GM18870 (cell line): ENCODE results near the gene NPR2.

Experiments used
- ATAC-seq: cut with Tn5 transposase; IDR thresholded peaks from one replicate; pipeline ENCODE4 v1.9.1; 2021; ENCODE audit warnings: moderate library complexity; ENCODE audit not compliant: unreplicated experiment

Gene NPR2

DNA sequence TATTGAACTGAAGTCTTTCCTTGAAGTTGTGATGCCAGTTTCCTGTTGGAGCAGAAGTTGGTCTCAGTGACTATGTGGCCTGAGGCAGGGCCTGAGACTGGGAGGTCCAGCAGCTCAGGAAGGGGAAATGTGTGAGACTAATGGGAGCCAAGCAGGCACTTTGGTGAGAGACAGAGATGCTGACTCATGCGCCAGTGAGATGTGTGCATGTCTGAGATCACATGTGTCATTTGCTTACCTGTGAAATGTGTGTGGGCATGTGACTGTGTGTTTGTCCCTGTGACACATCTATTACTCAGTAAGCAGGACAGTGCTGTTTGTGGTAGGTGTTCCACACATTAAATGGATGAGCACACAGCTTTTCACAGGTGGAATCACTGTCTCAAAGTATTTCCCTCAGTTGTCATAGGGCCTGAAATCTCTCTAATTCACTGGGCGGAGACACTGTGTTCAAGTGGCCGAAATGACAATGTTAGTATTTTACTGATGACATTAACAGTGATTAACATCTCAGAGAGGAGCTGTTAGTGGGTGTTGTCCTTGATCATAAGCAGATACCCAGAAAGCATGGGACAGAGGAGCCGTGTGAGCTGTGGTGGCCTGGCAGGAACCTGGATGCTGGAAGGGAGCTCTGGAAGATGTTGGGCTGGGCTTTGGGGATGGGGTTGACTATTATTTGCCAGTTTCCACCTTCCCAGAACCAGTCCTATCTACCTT, 7.4 kb downstream of the NPR2 start:
- peak; percentile 41 for ATAC-seq

DNA sequence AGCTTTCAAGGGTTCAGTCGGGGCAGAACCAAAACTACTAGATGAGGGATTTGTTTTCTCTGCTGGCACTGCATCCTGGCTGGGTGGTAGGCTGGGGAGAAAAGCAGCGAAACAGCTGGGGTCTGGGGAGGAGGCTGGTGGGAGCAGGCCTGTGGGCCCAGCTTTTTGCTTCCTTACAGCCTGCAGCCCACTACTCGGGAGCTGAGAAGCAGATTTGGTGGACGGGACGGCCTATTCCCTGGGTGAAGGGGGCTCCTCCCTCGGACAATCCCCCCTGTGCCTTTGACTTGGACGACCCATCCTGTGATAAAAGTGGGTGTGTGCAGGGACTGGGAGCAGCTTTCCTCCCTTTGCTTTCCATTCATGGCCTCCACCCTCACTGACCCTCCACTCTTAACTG, 9.1 kb downstream of the NPR2 start:
- no peak for ATAC-seq

DNA sequence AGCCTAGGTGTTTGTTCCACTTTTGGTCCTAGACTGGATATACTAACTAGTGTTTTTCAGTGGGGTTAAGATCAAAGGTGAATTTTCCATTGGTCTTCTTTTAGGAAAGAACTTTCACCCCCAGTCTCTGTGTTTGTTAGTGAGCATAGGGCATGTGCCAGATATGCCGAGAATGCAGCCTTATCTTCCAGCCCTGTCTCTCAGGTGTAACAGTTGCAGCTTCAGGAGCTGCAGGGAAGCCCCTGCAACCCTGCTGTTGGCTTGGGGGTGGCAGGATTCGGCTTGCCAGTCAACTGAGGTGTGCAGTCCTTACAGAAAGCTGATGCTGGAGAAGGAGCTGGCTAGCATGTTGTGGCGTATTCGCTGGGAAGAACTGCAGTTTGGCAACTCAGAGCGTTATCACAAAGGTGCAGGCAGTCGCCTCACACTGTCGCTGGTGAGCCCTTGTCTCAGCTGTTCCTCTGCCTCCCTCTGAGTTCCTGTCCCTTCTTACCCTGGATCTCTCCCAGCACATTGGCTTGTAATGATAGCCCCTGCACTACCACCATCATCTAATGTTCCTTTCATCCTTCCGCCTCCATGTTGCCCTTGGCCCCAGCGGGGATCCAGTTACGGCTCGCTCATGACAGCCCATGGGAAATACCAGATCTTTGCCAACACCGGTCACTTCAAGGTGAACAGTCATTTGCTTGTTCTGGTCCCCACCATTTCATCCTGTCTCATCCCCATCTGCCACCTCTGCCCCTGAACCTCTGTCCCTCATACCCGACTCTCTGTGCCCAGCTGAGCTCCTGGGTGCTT, 10.1 kb downstream of the NPR2 start:
- no peak for ATAC-seq

DNA sequence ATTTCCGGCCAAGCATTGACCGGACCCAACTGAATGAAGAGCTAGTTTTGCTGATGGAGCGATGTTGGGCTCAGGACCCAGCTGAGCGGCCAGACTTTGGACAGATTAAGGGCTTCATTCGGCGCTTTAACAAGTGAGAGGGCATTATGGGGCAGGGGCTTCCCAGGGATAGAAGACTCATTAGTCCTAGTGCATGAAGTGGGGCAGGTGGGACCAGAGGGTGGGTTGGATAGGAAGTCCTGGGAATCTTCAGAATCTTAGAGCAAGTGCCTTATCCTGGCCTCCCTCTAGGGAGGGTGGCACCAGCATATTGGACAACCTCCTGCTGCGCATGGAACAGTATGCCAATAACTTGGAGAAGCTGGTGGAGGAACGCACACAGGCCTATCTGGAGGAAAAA, 14.7 kb downstream of the NPR2 start:
- ATAC-seq, result no peak

DNA sequence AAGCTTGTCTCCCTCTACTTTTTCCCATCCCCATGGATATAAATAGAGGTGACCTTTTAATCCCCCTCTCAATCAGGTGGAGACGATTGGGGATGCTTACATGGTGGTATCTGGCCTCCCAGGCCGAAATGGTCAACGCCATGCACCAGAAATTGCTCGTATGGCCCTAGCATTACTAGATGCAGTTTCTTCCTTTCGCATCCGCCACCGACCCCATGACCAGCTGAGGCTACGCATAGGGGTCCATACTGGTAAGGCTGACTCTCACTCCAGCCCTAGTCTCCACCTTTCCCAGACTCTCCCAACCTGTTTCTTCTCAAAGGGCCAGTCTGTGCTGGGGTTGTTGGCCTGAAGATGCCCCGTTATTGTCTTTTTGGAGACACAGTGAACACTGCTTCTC, 17.0 kb downstream of the NPR2 start:
- ATAC-seq, result no peak

DNA sequence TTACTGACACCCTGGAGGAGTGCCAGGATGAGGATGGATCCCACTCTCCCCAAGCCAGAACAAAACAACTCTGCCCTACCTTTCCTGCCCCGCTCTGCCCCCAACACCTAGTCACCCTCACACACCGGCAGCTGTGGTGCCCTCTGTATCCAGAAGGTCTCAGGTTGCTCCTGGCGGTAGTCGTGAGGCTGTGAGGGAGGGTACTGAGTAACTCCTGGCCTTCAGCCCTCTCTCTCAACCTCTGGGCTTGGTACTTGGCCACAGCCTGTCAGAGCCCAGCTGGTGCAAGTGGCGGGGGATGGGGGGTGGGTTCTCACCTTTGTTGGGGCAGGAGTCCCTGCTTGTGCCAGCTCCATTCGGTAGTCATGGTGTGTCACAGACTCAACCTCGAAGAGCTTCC, 18.7 kb downstream of the NPR2 start:
- no peak for ATAC-seq

DNA sequence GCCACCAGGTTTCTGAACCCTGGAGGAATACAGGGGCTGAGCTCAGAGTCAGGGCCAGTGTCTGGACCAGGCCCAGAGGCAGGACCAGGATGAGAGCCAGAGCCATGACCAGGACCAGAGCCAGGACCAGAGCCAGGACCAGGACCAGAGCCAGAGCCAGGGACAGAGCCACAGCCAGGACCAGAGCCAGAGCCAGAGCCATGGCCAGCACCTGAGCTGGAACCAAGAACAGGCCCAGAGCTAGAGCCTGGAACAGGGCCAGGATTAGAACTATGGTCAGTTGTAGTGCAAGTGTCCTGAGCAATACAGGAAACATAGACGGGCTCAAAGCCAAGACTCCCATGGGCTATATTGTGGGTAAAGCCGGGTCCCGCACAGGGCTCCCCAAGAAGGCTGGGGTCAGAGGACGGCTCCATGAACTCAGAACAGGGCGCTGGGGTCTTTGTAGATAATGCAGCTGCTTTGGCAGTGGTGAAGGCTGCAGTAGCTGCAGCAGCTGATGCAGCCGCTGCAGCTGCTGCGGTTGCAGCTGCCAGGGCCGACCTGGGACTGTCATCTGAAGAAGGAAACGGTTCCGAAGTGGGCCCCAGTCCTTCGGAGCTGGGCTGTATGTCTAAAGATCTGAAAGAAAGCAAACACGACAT, 20.1 kb downstream of the NPR2 start:
- ATAC-seq, result no peak

DNA sequence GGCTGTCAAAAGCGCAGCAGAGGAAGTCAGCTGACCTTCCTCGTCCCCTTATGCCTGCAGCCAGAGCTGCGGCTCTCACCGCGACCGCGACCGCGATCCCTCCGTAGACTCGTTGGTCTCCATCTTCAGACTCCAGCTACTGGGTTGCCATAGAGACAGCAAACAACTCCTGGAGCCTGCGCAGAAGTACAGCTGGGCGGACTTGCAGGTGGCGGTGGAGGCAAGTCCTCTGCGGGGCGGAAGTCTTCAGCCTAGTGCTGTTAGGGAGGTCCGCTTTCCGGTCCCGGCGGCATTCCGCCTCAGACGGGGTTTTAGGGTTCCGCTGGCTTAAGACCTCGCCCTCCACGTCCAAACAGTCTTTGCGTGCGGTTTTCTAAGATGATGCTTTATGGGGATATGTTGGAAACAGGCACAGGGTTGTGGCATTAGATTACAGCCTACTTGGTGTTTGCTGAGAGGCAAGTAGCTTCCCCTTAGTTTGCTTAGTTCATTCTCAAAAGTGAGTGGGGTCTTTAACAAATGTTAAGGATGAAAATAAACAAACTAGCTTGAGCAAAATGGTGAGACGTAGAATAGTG, 20.7 kb downstream of the NPR2 start, which contains the start of gene SPAG8:
Gene SPAG8 (minus strand): TSS at position 238 of the 578 bp plus-strand sequence. CDS start 115 bp downstream, at position 123.
- ATAC-seq, result peak; percentile 56

DNA sequence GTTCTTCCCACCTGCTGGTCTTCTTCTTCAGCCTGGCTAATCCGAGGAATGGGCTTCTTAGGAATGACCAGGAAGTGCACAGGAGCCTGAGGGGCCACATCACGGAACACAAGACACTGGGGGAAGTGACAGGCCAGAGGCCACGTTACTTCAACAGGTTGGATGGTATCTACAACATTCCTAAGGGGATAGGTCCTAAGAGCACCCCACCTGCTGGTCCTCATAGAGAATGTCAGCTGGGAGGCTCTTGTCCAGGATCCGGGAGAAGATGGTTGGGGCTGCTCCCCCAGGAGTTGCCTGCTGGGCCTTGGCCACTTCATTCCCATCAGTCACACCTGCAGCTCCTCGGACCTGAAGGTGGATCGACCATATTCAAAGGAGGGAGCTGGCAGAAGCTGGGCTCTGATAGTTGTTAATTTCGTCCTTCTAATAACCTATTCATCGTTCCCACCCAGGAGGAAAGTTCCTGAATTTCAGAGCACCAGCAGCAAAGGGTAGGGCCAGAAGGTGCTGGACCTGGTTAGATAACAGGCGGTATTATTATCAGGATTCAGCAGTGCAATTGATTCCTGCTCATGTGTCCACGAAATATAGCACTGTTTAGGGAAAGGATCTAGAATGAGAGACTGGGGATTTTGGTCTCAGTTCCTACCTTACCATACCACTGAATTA, 22.2 kb downstream of the NPR2 start:
- no peak for ATAC-seq

DNA sequence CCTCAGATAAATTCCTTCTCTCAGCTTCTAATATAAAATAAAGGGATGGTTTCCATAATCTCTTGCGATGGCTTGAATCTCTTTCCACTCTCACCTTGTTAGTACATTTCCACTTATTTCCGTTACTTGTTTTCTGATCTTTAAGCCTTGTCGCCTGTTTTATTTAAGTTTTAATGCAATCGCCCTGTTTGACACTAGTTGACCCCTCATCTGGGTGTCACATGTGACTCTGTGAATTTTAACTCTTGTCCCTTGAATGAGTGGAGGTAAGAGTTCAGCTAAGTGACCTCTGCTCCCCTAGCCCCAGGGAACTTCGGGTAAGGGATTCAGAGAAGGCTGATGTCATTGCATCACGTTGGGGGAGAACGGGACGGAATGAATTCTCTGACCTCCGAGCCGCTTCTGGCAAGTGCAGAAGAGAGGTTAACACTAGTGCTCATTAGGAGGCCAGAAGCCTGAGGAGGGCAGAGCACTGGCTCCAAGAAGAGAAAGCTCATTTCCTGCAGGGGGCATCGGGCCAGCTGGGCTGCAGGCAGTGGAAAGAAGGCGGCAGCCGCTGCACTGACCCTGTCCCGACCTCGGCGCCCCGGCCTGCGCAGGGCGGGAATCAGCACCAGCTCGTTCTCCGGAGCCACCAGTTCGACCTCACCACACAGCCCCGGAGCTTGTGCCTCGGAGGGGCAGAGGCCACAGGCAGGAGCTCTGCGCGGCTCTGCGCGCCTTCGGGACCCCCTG, 22.9 kb downstream of the NPR2 start:
- ATAC-seq, result peak; percentile 17

DNA sequence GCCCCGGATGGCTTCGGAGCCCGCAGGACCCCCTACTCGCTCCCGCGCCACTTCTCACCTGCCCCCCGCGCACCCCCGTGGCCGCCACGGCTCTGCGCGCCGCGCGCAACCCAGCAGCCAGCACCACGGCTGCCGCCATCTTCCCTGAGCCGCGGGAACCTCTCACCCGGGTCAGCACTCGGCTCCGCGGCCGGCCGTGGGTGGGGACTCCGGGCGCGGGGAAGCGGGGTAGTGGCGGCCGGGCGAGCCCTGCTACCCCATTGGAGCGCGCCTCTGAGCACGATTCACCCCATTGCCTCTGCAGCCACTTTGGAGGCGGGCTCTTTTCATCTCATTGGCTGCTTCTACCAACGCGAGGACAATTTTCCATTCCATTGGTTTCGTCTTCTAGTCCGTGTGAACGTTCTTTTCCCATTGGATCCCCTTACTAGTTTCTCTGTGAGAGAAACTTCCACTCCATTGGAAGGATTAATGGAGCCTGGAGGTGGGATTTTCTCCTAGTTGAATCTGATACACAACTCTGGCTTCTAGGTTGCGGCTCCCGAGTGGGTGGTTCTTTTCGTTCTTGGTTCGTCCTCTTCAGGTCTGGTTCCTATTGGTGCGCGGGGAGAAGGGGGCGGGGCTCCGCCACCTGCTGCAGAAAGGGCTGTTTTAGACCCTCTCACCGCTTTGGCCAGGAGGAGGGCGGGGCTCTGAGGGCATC, 23.6 kb downstream of the NPR2 start, which contains the start of gene HINT2:
Gene HINT2 (minus strand): TSS at position 202 of the 703 bp plus-strand sequence. CDS start 63 bp downstream, at position 139.
- peak; percentile 60 for ATAC-seq

DNA sequence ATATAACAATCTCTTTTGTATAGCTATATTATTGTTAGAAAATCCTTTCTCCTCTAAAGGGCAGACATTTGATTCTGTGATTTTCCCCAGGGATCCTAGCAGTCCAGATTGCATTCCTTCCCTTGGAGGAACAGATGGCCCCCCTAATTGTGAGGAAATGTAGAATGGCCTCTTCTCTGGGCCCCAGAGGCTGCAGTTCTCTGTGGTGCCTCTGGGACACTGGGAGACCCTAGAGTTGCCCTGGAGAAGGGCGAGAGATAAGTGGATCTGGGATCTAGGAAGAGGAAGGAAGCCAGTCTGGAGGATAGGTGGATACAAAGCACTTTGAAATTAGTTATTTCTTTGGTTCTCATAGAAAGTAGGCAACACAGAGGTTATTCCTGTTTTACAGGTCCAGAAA, 25.3 kb downstream of the NPR2 start:
- no peak for ATAC-seq

DNA sequence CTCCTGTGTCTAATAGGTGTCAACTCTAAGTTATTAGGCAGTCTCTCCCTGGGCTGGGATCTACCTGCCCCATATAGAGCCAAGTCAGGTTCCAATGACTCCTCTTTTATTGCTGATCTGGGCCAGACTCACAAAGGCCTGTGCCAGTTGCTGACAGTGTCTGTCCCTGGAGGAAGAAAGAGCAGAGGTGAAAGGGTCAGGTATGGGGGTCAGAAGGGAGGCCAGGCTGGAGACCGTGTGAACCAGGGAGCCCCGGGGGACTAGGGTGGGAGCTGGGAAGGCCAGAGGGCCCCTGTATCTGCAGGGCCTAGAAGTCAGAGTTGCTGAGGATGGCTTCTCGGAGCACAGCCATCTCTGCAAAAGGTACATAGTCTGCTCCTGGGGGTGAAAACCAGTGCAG, 26.9 kb downstream of the NPR2 start:
- ATAC-seq, result no peak

DNA sequence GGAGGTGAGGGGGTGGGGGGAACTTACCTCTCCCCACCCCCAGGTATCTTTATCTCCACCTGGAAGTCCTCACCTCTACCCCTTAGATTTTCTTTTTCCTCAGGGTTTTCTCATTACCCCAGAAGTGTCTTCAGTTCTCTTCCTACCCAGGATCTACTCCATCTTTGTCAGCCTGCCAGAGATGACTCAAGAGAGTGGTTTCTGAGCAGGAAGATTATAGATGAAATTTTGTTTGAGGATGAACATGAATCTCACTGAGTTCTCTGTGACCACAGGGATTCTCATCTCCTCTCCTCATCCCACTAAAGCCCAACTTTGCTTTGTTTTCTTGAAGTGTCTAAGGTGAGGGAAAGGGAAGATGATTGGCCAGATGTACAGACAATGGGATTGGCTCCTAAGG, 28.7 kb downstream of the NPR2 start:
- no peak for ATAC-seq

DNA sequence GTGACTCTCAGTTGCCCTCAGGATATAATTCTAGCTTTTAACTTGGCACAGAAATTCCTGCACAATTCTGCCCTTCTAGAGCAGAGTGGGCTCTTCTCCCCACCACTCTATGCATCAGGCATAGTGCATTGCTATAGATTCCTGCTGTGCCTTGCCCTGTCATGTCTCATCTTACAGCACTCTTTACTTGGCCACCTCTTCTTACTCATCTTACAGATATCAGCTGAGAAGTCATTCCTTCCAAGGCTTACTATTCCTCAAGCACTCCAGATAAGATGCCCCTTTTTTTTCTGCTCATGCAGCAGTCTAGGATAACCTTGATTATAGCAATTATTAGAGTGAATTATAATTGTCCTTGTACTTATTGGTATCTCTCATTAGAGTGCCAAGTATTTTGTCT, 31.5 kb downstream of the NPR2 start:
- ATAC-seq, result no peak

DNA sequence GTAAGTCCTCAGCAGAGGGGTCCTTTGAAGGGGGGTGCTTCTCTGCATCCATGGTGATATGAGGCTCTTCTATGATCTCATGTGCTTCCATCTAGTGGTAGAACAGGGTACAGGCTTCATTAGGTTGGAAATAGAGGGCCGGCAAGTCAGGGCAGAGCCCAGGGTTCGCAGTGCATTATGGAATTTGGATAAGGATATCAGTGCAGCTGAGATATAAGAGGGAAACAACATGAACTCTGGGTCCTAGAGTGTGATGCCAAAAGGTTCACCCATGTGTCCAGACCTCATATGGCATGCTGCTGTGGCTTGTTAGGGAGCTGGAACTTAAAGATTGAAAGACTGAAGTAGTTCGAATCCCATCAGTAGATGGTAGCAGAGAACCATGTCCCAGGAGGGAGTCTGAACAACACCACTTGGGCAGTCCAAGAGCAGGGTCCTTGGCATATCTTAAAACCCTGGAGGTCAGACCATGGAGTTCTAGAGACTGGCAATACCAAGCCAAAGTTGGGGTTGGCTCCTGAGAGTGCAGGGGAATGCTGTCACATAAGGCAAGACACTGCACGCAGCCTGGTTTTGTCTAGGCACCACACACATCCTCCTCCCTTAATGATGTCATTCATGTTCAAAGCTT, 34.8 kb downstream of the NPR2 start:
- ATAC-seq, result peak; percentile 61

DNA sequence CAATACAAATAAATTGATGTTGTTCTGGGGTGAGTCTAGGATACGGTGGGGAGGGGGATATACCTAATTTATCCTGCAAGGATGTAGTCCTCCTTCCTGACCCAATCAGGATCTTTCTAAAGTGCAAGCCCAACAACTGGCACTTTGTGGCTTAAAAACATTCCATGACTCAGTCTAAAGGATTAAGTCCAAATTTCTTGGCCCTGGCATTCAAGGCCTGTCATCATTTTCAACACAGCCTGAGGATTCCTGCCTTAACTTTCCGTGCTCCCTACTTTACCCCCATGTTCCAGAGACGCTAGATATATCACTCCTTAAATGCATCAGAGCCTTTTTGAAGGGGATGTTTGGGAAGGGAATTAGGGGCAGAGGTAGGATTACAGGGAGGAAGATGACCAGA, 36.1 kb downstream of the NPR2 start:
- ATAC-seq, result no peak

DNA sequence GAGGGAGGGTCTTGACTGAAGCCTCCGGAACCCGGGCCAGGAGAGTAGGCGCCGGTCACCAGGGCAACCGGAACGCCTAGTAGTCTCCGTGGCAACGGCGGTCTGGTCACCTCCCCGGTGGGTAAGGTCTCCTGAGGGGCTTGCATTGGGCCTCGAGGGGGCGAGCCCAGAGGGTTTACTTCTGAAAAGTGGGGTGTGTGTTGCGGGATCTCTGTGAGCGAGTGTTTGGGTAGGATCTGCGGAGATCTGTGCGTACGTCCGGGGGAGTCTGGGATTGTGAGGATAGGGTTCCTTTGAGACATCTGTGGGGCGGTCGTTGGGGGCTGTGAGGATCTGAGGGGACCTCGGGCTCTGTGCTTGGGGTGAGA, 37.3 kb downstream of the NPR2 start, which contains the start of gene FAM221B:
Gene FAM221B (minus strand): TSS at position 17 of the 368 bp plus-strand sequence. CDS start 2,571 bp downstream, outside the sequence.
- no peak for ATAC-seq
